Fibroblast of upper back skin (primary cell): ENCODE measurements around the gene ITIH1.
"Not testable (repeated sequence)": the region's sequence is repeated elsewhere in the genome, so short reads cannot be mapped to it uniquely, and the experiment has no call there.

Source experiments
- DNase-seq: peaks from one replicate; pipeline ENCODE4 v3.0.0-alpha.2; 2013

Gene ITIH1, protein sequence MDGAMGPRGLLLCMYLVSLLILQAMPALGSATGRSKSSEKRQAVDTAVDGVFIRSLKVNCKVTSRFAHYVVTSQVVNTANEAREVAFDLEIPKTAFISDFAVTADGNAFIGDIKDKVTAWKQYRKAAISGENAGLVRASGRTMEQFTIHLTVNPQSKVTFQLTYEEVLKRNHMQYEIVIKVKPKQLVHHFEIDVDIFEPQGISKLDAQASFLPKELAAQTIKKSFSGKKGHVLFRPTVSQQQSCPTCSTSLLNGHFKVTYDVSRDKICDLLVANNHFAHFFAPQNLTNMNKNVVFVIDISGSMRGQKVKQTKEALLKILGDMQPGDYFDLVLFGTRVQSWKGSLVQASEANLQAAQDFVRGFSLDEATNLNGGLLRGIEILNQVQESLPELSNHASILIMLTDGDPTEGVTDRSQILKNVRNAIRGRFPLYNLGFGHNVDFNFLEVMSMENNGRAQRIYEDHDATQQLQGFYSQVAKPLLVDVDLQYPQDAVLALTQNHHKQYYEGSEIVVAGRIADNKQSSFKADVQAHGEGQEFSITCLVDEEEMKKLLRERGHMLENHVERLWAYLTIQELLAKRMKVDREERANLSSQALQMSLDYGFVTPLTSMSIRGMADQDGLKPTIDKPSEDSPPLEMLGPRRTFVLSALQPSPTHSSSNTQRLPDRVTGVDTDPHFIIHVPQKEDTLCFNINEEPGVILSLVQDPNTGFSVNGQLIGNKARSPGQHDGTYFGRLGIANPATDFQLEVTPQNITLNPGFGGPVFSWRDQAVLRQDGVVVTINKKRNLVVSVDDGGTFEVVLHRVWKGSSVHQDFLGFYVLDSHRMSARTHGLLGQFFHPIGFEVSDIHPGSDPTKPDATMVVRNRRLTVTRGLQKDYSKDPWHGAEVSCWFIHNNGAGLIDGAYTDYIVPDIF

DNA sequence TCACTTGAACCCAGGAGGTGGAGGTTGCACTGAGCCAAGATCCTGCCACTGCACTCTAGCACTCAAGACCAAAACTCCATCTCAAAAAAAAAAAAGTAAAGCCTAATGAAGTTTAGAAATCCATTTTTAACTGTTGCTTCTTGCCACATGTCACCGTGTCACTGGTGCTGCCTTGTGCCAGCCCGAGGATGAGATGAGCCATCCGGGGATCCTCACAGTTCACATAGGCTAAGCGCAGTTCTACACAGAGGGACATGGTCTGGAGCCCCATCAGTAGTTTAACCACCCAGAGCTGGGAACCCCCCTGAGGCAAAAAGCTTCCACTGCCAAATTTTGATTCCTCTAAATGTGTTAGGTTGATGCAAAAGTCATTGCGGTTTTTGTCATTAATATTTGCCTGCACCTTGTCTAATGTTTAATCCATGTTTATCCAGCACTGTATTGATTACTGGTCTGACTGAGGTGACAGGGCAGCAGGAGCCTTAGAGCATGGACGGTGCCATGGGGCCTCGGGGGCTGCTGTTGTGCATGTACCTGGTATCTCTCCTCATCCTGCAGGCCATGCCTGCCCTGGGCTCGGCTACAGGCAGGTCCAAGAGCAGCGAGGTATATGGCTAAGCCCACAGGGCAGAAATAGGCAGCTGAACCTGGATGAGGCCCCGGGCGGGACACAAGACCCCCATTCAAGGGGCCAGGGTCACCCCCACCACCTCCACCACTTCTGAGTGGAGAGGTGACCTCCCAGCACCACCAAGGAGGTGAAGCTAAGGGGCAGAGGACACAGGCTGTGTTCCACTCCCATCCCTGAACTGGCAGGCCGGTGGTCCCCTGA lies at the start of gene ITIH1:
Gene ITIH1, plus strand, starts transcription at position 473 of the 832 bp plus-strand sequence. Its CDS starts 17 bp downstream, at position 490.
- no peak for DNase-seq

DNA sequence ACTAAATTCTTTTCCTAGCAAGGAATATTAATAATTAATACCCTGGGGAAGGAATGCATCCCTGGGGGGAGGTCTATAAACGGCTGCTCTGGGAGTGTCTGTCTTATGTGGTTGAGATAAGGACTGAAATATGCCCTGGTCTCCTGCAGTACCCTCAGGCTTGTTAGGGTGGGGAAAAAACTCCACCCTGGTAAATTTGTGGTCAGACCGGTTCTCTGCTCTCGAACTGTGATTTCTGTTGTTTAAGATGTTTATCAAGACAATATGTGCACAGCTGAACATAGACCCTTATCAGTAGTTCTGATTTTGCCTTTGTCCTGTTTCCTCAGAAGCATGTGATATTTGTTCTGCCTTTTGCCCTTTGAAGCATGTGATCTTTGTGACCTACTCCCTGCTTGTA lies 48.6 kb upstream of the ITIH1 start:
- not testable (repeated sequence) for DNase-seq

DNA sequence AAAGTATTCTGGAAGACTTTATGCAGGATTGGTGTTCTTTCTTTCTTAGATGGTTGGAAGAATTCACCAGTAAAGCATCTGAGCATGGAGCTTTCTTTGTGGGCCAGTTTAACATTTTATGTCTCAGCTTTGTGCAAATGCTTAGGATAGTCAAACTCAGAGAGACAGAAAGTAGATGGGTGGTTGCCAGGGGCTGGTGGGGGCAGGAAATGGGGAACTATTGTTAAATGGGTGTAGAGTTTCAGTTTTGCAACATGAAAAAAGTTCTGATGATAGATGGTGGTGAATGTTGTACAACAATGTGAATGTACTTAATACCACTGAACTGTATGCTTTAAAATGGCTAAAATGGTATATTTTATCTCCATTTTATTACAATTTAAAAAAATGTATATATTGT lies 46.7 kb upstream of the ITIH1 start:
- no peak for DNase-seq

DNA sequence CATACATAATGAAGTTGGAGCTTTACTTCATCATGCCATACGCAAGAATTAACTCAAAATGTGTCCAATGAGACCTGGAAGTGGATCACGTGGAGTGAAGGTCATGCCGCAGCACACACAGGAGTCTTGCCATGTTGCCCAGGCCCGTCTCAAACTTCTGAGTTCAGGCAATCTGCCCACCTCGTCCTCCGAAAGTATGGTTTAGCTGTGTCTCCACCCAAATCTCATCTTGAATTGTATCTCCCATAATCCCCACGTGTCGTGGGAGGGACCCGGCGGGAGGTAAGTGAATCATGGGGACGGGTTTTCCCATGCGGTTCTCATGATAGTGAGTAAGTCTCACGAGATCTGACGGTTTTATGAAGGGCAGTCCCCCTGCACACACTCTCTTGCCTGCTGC lies 45.8 kb upstream of the ITIH1 start:
- DNase-seq, result no peak

DNA sequence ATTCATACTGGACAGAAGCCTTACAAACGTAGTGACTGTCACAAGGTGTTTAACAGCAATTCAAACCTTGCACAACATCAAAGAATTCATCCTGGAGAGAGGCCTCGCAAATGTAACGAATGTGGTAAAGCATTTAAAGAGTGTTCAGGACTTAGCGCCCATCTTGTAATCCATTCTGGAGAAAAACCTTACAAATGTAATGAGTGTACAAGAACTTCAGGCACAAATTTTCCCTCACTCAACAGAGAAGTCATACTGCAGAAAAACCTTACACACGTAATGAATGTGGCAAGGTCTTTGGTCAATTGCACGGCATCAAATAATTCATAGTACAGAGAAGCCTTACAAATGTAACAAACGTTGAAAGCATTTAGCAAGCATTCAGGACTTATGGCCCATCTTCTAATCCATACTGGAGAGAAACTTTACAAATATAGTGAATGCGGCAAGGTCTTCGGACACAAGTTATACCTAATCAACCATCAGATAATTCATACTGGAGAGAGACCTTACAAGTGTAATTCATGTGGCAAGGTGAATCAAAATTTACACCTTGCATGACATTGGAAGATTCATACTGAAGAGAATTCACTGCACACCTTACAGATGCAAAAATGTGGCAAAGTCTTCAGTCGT lies 44.0 kb upstream of the ITIH1 start:
- no peak for DNase-seq

DNA sequence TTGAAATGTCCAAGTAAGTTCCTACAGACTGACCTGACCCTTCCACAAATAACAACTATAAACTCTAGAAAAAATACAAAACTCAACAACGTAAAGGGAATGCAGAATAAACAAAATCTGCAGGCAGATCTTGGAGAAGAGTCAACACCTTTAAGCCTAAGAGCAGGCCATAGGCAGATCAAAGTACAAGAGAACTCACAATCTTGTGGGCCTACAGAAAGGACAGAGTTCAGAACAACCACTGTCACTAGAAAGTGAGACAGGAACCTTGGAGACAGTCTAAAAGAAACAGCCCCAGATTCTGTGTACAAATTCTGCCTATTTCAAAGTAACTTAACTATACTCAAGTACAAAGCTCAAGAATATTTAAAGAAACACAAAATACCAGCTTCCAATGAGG lies 37.7 kb upstream of the ITIH1 start:
- no peak for DNase-seq

DNA sequence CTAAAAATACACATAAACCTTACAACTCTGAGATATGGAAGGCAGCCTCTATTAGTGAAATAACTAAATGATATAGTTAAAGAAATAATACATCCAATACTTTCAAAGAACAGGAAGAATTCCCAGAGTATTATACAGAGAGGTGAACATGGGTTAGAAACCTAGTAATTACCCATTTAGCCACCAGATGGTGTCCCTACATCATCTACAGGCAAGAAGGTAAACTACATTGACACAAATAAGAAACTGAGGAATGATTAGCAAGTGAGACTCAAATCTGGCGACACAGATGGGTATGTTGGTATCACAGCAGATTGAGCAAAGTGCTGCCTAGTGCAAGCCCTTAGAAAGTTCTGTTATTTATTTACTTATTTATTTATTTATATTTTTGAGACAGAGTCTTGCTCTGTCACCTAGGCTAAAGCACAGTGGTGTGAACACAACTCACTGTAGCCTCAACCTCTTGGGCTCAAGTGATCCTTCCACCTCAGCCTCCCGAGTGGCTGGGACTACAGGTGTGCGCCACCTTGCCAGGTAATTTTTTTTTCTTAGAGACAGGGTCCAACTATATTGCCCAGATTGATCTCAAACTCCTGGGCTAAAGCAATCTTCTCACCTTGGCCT lies 34.9 kb upstream of the ITIH1 start:
- DNase-seq, result peak; percentile 23

DNA sequence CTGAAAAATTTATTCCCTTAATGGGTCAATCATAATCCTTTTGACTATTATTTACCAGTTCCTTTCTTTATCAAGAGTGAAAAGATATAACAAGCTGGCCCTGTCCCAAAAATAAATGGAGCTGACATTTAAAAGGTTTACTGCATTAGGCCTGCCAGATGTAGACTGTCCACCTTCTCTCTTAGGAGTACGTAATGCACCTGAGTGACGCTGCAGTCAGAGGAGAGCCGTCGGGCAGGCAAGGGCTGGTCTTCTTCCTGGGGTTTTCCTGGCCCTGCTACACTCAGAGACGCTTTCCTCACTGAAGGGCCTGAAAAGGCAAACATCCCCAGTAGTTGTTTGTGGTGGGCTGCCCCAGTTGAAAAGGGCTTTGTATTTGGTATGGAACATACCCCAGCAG lies 34.2 kb upstream of the ITIH1 start:
- no peak for DNase-seq

DNA sequence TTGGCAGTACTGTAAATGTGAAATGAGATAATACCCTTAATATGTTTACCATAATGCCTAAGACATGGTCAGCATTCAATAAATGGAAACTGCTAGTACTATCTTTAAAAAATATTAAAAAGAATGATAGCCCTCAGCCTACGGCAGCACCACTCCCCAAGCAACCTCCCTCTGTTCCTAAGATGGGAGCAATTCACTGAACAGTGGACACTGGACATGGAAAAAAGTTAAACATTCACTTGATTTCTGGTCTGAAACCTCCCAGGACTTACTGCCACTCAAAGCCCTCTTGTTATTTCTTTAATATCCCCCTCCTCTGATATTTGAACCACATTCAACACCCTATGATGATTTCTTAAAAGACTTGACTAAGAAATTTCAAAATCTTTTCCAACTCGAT lies 33.7 kb upstream of the ITIH1 start:
- DNase-seq, result no peak

DNA sequence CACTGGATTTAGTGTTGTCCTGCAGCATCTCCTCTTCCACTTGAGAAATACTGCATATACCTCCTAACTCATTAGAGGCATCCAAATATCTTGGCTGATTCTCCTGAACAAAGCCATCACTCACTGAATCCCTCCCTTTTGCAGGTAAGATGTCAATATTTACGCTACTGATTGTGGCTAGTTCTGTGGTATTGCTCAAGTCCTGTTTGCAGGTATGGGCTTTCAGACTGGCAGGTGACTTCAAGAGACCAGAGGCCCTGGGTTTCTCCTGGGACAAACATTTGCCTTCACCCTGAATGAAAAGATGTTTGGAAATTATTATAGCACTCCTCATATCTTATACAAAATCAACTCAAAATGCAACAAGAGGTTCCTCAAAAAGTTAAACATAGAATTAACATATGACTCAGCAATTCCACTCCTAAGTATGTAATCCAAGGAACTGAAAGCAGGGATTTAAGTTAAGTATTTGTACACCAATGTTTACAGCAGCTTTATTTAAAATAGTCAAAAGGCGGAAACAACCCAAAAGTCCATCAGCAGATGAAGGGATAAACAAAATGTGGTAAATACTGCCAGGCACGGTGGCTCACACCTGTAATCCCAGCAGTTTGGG lies 25.2 kb upstream of the ITIH1 start:
- DNase-seq, result no peak

DNA sequence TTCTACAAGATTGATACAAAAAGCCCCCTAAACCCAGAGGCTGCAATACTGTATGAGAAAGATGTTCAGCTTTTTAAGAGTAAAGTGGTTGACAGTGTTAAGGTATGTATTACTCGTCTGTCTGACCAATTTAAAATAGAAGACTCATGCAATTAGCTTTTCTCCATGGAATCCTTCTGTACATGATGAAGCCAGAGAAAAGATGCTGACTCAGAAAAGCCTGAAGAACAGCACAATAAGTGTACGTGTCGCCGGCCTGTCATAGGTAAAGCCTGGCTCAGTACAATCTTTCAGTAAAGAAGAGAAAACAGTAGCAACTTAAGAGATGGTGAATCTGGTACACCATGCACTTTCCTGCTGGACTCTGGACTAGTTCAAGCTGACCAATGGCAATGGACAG lies 23.0 kb upstream of the ITIH1 start:
- no peak for DNase-seq

DNA sequence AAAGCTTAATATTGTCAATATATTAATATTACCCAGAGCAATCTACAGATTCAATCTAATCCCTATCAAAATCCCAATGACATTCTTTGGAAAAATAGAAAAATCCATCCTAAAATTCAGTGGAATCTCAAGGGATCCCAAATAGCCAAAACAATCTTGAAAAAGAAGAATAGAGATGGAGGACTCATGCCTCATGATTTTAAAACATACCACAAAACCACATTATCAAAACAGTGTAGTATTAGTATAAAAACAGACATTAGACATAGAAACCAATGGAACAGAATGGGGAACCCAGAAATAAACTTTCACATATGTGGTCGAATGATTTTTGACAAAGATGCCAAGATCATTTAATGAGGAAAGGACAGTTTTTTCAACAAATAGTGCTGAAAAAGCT lies 21.3 kb upstream of the ITIH1 start:
- DNase-seq, result no peak

DNA sequence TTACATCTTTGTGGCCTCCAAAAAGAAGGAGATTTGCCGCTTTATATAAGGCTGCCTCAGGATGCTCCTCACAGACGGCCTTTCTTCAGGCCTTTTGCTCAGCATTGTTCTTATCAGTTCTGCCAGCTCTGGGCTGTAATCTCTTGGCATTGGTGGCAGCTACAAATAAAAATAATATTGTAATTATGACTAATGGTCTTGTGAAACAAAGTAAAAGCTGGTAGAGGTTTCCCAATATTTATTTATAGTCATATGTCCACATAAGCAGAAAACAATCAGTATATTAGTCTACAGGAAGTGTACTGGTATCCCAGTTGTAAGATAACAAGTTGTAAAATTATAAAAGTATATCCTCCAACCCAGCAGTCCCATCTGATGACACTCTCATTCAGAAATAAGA lies 13.9 kb upstream of the ITIH1 start:
- no peak for DNase-seq

DNA sequence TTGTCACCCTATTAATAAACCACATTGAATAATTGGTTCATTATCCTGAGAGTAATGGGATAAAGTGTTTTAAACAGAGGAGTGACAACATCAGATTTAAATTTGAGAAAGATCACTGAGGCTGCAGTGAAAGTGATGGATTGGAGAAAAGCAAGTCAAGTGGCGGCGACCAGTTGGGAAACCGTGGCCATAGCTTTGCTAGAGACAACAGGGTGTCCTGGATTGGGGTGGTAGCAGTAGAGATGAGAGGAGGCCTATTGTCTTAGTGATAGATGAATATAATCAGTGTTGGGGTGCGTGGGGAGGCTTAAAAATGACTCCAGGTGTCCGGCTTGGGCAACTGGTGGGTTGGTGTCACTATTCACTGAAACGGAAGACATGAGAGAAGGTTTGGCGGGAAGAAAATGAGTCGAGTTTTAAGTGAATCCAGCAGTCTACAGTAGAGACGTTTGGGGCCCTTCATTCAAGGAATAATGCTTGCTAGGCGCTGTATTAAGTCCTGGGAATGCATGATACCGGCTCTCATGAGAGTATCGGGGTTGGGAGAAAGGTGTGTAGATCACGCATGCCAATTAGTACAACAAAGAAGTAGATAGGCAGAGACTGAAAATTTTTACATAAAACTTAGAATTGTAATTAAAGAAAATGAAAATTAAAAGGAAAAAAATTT lies 7.5 kb upstream of the ITIH1 start:
- DNase-seq, result no peak

DNA sequence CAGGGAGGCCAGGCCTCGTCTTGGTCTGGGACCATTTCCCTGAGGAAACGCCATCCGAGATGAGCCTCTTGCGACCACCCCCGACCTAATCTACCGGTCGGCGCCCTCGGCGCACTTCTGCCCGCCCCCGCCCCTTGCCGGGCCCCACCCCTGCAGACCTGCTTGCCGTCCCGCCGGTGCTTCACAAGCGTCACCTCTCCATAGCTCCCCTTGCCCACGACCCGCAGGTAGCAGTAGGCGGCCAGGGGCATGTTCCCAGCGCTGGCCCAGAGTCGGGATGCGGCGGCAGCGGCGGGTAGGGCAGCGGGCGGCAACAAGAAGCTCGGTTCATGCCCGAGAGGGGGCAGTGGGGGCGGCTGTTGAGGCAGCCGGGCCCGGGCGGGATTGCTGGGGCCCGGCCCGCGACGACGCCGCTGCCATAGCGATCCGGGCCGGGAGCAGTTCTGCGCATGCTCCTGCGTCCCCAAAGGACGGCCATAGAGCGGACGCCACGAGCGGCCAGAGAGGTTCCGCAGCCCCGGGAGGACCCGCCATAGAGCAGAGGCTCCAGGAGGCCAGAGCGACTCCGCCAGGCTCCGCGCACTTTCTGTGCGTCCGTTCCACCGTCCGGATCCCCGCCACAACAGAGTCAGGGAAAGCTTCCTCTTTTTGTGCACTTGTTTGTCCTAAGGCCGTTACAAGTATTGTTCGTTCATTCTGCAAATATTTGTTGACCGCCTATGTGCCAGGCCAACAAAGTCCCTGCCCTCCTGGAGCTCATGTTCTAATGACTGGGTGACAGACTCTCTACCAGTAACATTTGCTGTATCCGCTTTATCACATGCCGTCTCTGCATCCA lies 6.7 kb upstream of the ITIH1 start, which contains the start of gene NEK4:
Gene NEK4, minus strand, starts transcription at position 445 of the 838 bp plus-strand sequence. Its CDS starts 194 bp downstream, at position 251.
- DNase-seq, result peak; percentile 89

DNA sequence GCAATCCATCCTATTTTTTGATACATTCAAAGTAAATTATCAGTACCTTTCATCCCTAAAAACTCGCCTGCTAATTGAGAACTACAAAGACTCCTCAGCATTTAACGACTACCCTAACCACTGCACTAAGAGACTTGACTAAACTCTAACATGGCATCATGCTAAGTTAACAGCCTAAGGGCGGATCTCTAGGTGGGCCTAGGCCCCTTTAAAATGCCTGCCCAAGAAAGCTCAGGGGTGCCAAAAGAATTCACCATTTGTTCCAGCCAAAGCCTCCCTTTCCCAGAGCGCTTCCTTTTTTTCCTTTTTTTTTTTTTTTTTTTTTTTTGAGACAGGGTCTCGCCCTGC lies 6.1 kb upstream of the ITIH1 start:
- DNase-seq, result no peak

DNA sequence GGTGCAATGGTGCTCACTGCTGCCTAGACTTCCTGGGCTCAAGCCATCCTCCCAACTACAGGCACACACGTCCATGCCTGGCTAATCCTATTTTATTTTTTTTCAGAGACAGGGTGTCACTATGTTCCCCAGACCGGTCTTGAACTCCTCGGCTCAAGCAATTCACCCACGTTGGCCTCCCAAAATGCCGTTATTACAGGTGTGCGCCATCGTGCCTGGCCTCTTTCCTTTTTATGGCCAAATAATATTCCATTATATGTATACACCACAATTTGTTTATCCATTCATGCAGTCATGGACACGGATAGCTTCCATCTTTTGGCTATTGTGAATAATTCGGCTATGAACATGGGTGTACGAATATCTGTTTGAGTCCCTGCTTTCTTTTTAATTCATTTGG lies 5.7 kb upstream of the ITIH1 start:
- DNase-seq, result no peak

DNA sequence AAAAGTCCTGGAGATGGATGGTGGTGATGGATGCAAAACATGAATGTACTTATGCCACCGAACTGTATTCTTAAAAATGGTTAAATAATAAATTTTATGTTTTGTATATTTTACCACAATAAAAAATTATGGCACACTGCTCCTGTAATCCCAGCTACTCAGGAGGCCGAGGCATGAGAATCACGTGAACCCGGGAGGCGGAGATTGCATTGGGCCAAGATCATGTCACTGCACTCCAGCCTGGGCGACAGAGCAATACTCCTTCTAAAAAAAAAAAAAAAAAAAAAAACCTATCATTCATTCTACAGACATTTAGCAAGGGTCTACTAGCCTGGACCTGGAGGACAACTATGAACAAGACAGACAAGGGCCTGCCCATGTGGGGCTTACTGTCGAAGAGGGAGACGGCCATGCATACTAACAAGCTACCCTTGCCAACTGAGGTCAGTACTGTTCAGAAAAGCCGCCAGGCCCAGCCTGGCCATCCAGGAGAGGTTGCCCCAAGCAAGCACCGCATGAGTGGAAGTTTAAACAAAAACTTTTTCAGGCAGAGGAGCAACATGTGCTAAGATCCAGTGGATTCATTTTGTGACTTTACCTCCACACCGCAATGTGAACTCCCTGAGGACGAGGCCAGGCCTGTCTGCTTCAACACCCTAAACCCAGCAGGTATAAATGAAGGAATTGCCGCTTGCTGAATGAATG lies 3.9 kb upstream of the ITIH1 start:
- no peak for DNase-seq

DNA sequence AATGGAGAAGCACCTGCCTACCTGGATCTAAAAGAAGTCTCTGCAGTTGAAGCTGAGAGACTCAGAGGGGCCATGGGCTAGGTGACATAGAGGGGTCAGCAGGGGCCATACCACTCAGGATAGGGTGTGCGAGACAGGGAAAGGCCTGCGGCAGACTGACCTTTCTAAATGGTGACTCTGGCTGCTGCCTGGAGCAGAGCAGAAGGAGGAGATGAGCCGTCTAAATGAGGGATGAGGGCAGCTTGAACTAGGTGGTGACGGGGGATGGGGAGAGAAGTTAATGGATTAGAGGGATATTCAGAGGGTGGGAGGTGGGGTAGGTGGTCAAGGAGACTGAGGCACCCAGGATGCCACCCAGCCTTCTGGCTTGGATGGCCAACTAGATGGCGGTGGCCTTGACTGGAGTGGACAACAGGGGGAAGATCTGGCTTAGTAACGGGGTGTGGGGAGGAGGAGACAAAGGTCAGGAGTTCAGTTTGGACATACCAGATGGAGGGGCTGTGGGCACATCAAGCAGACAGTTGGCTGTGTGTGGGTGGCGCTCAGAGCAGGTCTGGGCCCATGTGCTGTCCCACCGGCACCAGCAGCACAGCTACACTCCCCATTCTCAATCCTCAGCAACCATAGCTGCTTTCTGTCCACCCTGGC lies 3.2 kb upstream of the ITIH1 start:
- DNase-seq, result no peak
